Measurements from ENCODE around the gene INA. TPM values are rescaled to one million over a fixed set of nuclear protein-coding genes. Genes with fewer than 3 reads are reported as not detected.

Gene INA
- total RNA-seq, 1 donor, result 0.90 TPM

DNA sequence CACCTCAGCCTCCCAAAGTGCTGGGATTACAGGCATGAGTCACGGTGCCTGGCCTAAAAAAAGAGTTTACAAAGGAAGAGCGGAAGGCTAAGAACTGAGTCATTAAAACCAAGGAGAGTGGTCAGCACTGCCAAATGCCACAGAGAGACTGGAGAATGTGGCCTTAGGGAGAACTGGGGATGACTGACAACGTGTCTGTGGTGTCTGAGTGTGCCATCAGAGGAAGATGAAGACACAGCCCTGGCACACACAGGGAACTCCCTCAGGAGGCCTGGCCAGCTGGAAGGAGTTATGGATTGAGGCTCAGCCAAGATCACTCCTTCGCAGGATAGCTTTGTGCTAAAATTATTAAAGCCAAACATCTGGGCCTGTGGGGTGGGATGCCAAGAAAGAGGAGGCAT, 3.9 kb upstream of the INA start:
- TF ChIP-seq, protein P1, sequence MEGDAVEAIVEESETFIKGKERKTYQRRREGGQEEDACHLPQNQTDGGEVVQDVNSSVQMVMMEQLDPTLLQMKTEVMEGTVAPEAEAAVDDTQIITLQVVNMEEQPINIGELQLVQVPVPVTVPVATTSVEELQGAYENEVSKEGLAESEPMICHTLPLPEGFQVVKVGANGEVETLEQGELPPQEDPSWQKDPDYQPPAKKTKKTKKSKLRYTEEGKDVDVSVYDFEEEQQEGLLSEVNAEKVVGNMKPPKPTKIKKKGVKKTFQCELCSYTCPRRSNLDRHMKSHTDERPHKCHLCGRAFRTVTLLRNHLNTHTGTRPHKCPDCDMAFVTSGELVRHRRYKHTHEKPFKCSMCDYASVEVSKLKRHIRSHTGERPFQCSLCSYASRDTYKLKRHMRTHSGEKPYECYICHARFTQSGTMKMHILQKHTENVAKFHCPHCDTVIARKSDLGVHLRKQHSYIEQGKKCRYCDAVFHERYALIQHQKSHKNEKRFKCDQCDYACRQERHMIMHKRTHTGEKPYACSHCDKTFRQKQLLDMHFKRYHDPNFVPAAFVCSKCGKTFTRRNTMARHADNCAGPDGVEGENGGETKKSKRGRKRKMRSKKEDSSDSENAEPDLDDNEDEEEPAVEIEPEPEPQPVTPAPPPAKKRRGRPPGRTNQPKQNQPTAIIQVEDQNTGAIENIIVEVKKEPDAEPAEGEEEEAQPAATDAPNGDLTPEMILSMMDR (IDR thresholded peaks at IDR 0.05; ENCODE audit: insufficient read depth, low read length), result no peak
- H3K4me3 ChIP-seq (ENCODE audit: low read depth, low read length), result no peak overlapping the region
- peak; percentile 98 for DNase-seq (ENCODE audit: low read depth)

DNA sequence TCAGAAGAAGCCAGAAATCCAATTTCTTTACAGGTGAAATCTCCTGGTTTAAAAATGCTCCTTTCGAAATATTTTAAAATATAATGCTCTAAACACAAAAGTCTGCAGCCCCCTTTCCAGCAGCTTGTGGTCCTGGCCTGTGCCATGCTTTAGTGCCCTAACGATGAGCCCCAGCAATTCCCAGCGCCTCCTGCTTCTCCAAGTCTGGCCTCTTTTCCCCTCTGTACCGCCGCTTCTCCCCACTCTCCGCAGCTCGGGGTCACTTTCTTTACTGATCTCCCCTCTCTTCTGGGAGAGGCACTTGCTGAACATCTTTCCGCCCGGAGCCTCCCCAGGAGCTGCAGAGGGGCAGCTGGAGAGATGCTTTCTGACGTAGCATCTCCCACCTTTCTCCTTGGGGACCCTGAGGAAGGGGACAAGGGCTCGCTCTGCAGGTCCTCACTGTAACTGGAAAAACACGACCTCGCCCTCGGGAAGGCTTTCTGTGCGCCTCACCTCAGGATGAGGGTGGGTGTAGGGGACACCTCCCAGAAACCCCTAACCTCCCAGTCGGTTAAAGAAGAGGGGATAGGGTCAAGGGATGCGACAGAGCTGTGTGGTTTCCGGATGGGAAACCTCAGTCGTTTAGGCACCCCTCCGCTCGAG, 565 bp upstream of the INA start:
- no peak for DNase-seq (ENCODE audit: low read depth)
- TF ChIP-seq, protein P1 (IDR thresholded peaks at IDR 0.05; ENCODE audit: insufficient read depth, low read length), result no peak
- no peak overlapping the region for H3K4me3 ChIP-seq (ENCODE audit: low read depth, low read length)

DNA sequence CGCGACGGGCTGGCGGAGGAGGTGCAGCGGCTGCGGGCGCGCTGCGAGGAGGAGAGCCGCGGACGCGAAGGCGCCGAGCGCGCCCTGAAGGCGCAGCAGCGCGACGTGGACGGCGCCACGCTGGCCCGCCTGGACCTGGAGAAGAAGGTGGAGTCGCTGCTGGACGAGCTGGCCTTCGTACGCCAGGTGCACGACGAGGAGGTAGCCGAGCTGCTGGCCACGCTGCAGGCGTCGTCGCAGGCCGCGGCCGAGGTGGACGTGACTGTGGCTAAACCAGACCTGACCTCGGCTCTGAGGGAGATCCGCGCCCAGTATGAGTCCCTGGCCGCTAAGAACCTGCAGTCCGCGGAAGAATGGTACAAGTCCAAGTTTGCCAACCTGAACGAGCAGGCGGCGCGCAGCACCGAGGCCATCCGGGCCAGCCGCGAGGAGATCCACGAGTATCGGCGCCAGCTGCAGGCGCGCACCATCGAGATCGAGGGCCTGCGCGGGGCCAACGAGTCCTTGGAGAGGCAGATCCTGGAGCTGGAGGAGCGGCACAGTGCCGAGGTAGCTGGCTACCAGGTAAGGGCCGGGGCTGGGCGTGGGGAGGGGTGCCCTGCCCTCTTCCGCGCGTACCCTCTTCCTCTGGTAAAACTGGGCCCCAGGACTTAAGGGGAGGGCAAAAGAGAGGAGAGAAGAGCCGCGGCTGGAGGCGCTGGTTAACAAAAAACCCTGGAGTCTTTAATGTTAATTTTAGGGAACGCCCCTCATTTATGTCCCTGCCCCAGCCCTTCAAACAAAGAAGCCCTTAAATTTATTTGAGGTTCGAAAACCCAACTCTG, 987 bp downstream of the INA start:
- TF ChIP-seq, protein P1 (IDR thresholded peaks at IDR 0.05; ENCODE audit: insufficient read depth, low read length), result no peak
- DNase-seq (ENCODE audit: low read depth), result no peak
- H3K4me3 ChIP-seq (ENCODE audit: low read depth, low read length), result peak overlapping the region; percentile 44

DNA sequence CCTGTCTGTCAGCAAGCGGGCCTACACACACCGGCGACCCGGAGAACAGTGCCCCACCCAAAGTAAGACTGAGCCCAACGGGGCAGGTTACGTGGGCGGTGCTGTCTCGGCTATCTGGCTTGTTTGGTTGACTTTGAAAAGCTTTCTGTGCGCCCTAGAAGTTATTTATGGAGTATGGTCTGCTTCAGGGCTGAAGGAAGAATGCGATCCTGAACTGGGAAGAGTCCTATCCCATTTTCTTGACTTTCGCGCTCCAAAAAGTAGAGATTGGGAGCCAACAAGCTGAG, 1.5 kb downstream of the INA start:
- TF ChIP-seq, protein P1 (IDR thresholded peaks at IDR 0.05; ENCODE audit: insufficient read depth, low read length), result no peak
- DNase-seq (ENCODE audit: low read depth), result no peak
- H3K4me3 ChIP-seq (ENCODE audit: low read depth, low read length), result no peak overlapping the region

GRCh38 chr10:103278862-103279298, 1.9 kb downstream of the INA start:
- TF ChIP-seq, protein P1 (IDR thresholded peaks at IDR 0.05; ENCODE audit: insufficient read depth, low read length), result no peak
- H3K4me3 ChIP-seq (ENCODE audit: low read depth, low read length), result no peak overlapping the region
- peak; percentile 59 for DNase-seq (ENCODE audit: low read depth)

GRCh38 chr10:103280031-103280430, 3.1 kb downstream of the INA start:
- no peak for DNase-seq (ENCODE audit: low read depth)
- H3K4me3 ChIP-seq (ENCODE audit: low read depth, low read length), result no peak overlapping the region
- TF ChIP-seq, protein P1 (IDR thresholded peaks at IDR 0.05; ENCODE audit: insufficient read depth, low read length), result no peak
